NK-92 (cell line): ENCODE measurements around the gene DYRK1B.
"Not testable (repeated sequence)": the region's sequence is repeated elsewhere in the genome, so short reads cannot be mapped to it uniquely, and the experiment has no call there.

Experiments used
- DNase-seq: peaks from one replicate; lab custom pipeline; 2025; ENCODE audit not compliant: unreplicated experiment; lab: John Stamatoyannopoulos, UW

The DYRK1B gene

GRCh38 chr19:39814111-39814510 lies 19.9 kb downstream of the DYRK1B start:
- DNase-seq = not testable (repeated sequence)

- DNase-seq = no peak
Observed at GRCh38 chr19:39813264-39813993, 20.5 kb downstream of the DYRK1B start.

GRCh38 chr19:39811064-39811463 lies 22.9 kb downstream of the DYRK1B start:
- DNase-seq = no peak

DNA sequence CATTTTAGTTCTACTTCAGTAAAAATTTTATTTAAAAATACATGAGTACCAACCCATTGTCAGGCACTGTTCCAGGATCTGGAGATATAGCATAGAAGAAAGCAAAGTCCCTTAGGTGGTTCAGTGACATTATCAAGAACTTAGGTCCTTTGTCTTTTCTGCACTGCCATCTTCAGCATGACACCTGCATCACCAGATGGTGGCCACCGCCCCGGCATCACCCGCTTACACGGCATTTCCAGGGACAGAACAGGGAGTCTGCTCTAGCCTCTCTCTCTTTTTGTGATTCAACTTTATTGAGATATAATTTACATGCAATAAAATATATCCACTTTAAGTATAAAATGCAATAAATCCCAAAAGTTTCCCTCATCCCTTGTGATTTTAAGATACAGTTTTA lies 23.5 kb downstream of the DYRK1B start:
- DNase-seq = no peak

DNA sequence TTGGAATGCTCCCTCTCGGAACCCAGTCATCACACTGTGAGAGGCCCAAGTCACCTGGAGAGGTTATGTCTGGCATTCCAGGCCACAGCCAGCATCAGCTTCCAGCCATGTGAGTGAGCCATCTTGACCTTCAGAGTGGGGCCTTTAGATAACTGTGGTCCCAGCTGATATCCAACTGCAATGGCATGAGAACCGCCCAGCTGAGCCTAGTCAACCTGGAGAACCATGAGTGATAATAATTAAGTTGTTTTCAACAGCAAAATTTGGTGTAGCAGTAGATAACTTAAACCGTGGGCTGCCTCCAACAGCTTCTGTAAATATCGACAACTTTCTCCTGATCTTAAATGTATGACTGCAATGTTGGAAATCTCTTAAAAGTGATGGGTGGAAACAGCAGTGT lies 24.6 kb downstream of the DYRK1B start:
- no peak for DNase-seq

GRCh38 chr19:39808688-39809087 lies 25.3 kb downstream of the DYRK1B start:
- DNase-seq = not testable (repeated sequence)

DNA sequence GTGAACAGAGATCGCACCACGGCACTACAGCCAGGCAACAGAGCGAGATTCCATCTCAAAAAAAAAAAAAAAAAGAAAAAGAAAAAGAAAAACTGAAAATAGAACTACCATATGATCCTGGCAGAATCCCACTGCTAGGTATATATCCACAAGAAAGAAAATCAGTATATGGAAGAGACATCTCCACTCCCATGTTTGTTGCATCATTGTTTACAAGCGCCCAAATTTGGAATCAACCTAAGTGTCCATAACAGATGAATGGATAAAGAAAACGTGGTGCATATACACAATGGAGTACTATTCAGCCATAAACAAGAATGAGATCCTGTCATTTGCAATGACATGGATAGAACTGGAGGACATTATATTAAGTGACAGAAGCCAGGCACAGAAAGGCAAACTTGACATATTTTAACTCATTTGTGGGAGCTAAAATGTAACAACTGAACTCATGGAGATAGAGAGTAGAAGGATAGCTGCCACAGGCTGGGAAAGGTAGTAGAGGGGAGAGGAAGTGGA lies 26.1 kb downstream of the DYRK1B start:
- no peak for DNase-seq

DNA sequence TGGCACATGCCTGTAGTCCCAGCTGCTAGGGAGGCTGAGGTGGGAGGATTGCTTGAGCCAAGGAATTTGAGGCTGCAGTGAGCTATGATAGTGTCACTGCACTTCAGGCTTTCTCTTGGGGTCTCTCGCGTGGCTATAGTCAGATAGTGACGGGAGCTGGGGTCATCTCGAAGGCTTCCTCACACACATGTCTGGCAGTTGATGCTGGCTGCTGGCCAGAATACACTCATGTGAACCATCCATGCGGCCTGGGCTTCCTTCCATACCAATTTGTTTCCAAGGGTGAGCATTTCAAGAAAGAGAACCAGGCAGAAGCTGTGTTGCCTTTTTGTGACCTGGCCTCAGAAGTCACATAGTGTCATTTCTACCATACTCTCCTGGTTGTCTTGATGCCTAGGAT lies 28.9 kb downstream of the DYRK1B start:
- no peak for DNase-seq

GRCh38 chr19:39802958-39803357 lies 31.0 kb downstream of the DYRK1B start:
- no peak for DNase-seq

DNA sequence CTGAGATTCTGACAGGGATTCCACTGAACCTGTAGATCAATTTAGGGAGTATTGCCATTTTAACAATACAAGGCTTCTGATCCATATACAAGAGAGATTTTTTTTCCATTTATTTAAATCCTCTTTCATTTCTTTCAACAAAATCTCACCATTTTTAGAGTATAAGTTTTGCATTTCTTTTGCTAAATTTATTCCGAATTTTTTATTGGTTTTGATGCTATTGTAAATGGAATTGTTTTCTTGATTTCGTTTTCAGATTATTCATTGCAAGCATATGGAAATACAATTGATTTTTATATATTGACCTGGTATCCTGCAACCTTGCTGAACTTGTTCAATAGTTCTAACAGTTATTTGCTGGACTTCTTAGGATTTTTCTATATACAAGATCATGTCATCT lies 36.9 kb downstream of the DYRK1B start:
- no peak for DNase-seq

- no peak for DNase-seq
Observed at GRCh38 chr19:39796000-39796498, 37.9 kb downstream of the DYRK1B start.

DNA sequence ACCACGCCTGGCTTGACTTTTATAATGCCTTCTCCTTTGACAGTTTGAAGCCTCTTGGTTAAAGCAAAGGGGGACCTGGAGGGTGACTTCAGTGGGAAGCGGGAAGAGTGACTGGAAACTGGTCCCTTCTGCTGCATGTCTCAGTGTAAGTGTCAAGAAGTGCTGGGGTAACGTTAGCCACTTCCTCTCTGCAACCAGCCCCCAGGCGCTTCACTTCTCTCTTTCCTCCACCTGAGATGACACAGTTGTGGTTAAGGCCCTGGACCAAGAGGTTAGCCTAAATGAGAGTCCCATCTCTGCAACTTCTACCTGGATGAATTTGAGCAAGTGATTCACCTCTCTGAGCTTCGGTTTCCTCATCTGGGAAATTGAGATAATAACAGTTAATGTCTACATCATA lies 39.0 kb downstream of the DYRK1B start:
- DNase-seq = no peak

- no peak for DNase-seq
Observed at GRCh38 chr19:39792999-39793546, 40.9 kb downstream of the DYRK1B start.

DNA sequence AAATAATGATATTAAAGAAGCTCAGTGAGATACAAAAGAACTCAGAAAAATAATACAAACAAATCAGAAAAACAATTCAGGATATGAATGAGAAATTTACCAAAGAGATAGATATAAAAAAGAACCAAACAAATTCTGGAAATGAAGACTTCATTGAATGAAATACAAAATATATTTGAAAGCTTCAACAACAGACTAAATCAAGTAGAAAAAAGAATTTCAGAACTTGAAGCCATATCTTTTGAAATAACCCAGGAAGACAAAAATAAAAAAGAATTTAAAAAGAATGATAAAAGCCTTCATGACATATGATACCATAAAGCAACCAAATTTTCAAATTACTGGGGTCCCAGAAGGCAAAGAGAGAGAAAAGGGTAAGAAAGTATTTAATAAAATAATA lies 45.7 kb downstream of the DYRK1B start:
- no peak for DNase-seq

DNA sequence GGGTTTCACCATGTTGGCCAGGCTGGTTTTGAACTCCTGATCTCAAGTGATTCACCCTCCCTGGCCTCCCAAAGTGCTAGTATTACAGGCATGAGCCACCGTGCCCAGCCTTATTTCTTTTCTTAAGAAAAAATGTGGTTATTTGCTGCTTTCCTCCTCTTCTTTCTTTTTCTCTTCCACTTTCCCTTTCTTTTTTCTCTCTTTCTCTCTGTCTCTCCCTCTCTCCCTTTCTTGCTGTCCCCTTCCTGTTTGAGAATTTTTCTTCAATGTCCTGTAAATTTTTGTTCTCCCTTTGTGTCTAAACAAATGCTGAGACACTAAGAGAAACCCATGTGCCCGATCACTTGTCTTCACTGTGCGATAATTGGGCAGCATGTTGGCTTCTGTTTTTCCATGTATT lies 53.1 kb downstream of the DYRK1B start:
- no peak for DNase-seq

DNA sequence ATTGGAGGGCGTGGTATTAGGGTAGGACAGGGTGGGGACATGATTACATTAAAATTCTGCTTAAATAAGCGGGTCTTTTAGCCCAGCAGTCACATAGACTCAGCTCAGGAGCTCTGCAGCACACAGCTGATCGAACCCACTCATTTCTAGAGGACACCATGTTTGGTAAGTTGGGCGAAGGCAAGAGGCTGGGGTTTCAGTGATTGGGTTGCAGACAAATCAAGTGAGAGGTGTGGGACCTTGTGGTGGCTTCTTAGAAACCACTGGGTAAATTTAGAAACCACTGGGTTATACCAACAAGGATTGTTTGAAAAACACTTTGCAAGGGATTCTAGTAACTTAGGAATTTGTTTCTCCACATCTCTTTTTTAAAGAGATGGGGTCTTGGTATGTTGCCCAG lies 55.2 kb downstream of the DYRK1B start, which contains the start of gene LEUTX:
LEUTX (plus strand) TSS at position 92 of the 400 bp plus-strand sequence; CDS start at position 159, 67 bp downstream.
- DNase-seq = no peak
